Ovary (tissue), 9 donors: ENCODE data around the gene COMTD1. TPM values are rescaled to one million over a fixed set of nuclear protein-coding genes. Genes with fewer than 3 reads are reported as not detected.
A peak's percentile ranks its signal among the peaks of the same experiment; 100 is the strongest.
"Not testable (repeated sequence)": the region's sequence is repeated elsewhere in the genome, so short reads cannot be mapped to it uniquely, and the experiment has no call there.

Experiments used
- DNase-seq, 5 donors: peaks; one replicate each; pipeline ENCODE4 v3.0.0-alpha.2; 2019 to 2020
- H3K27ac ChIP-seq, 2 donors: fragments of 200-600 bp; one replicate each; pipeline versions ENCODE4 v1.5.1 to v1.8.0; 2019 to 2022
- H3K27me3 ChIP-seq: fragments of 200-600 bp; one replicate; pipeline ENCODE4 v1.8.0; 2022
- H3K36me3 ChIP-seq: fragments of 200-600 bp; sonication (generic); one replicate; pipeline ENCODE4 v1.5.1; 2019
- H3K4me1 ChIP-seq: one replicate; pipeline ENCODE4 v1.8.1; 2013; ENCODE audit warnings: mild to moderate bottlenecking, moderate library complexity; ENCODE audit not compliant: insufficient read depth
- H3K4me3 ChIP-seq: fragments of 200-600 bp; sonication (generic); one replicate; pipeline ENCODE4 v1.5.1; 2017
- H3K9me3 ChIP-seq, 2 donors: fragments of 200-600 bp in 1 of 2; sonication (generic) in 1 of 2; one replicate each; pipeline versions ENCODE4 v1.5.1 to v1.8.1; 2013 to 2019; ENCODE audit warnings: mild to moderate bottlenecking in 1 of 2, moderate library complexity in 1 of 2
- EP300 ChIP-seq: sonication (generic); formaldehyde crosslinking; IDR thresholded peaks from one replicate; pipeline ENCODE4 v1.6.1; 2017; ENCODE audit warnings: antibody characterized with exemption
- POLR2A ChIP-seq: fragments of 450-650 bp; IDR thresholded peaks from one replicate; pipeline ENCODE4 v1.6.1; 2017; ENCODE audit warnings: antibody characterized with exemption, mild to moderate bottlenecking, moderate library complexity
- whole genome bisulfite sequencing, 3 donors: extraction: QIAGEN DNeasy Blood & Tissue Kit in 1 of 3; methylation state at CpG; one replicate each; pipeline versions ENCODE4 v1.1.5 to v1.1.7; 2013 to 2017; 5-methylcytosine and 5-hydroxymethylcytosine counted together
- intact Hi-C, 4 donors: fragments of 100-400 bp; cut with DNase I; formaldehyde crosslinking; loops; one replicate each; pipeline versions ENCODE4 v1.11.0 to v1.15.1; 2022 to 2023
- polyA plus RNA-seq, 2 donors: library from polyadenylated mRNA; stranded (reverse); fragments of 200-250 nt in 1 of 2; fragments of 350-450 nt in 1 of 2; fragmentation: Illumina TruSeq in 1 of 2; extraction: RNeasy Lipid Tissue Mini Kit (QIAGEN cat#74804) in 1 of 2; gene quantifications; one replicate each; pipeline ENCODE4 v1.2.3, GENCODE V29; 2013 to 2014
- total RNA-seq, 7 donors: library from RNA; depleted of rRNA in 2 of 7; stranded (reverse); fragments of >200 nt in 2 of 7; fragmentation: NEBNext Ultra II Directional in 3 of 7; extraction: Animal tissue kit (Norgen Biotek cat#: 25700) in 3 of 7; gene quantifications; one replicate each; pipeline versions ENCODE4 v1.1.0 to v1.2.4, GENCODE V29; 2016 to 2023
- TF ChIP-seq, protein P1 (sequence below), 3 donors: fragments of 450-650 bp in 2 of 3; fragments of 200-600 bp in 1 of 3; IDR thresholded peaks; one replicate each; pipeline versions ENCODE4 v1.5.1 to v1.8.0; 2016 to 2022; ENCODE audit warnings: antibody characterized with exemption in 3 of 3, mild to moderate bottlenecking in 1 of 3
- donor health status: DM: no; HTN: no; CAD: no; lungs with moderate emphysema.
- donor health status: DM: no; HTN: no; CAD: no.
- donor health status: Bipolar disorder and iron deficiency.
- donor health status: DM: yes; HTN: yes; CAD: no.
- donor health status: DM: no; HTN: no; CAD: no.
- donor health status: DM: yes; HTN: yes; CAD: no.

COMTD1 gene
- total and polyA plus RNA-seq, 9 donors: 14.2 to 37.3 (median 18.2) TPM; not detected in 1

DNA sequence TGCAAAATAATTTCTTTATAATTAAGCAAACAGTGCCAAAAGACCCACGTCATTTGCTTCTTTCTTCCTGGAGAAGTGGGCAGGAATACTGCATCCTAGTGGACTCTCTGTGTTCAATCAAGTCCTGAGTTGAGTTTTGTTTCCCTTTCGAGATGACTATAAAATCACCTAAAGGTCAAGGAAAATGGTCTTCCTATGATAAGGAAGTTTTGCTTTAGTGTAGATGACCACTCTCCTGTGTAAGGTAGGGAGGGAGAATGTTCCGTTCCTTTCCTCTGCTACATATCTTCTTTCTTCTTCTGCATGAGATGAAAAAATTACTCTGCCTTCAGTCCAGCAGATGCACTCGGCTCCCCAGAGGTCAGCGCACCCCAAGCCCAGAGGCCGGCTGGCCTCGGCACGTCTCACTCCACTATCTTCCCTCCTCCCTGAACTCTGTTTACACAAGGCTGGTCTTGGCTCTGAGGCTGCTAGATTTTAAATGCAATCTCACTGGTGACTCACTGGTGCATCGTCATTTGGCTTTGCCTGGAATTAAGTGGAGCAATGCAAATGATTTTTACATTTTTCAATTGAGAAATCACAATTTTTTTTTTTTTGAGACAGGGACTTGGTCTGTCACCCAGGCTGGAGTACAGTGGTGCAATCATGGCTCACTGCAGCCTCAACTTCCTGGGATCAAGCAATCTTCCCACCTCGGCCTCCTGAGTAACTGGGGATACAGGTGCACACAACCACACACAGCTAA lies 43.8 kb downstream of the COMTD1 start:
- H3K9me3 ChIP-seq: no peaks in the 10 kb centered on the region
- DNase-seq: peak; percentile 57 to 76 (median 64)
- intact Hi-C loops: loop anchor here in 1 of 4 donors (10.0 kb wide), 1 partner anchor 87 kb away; a partner anchor contains a TSS
- H3K4me1 ChIP-seq: peaks cover 4% of the 10 kb centered on the region
- no peaks in the 10 kb centered on the region for H3K36me3 ChIP-seq
- TF ChIP-seq, protein P1, sequence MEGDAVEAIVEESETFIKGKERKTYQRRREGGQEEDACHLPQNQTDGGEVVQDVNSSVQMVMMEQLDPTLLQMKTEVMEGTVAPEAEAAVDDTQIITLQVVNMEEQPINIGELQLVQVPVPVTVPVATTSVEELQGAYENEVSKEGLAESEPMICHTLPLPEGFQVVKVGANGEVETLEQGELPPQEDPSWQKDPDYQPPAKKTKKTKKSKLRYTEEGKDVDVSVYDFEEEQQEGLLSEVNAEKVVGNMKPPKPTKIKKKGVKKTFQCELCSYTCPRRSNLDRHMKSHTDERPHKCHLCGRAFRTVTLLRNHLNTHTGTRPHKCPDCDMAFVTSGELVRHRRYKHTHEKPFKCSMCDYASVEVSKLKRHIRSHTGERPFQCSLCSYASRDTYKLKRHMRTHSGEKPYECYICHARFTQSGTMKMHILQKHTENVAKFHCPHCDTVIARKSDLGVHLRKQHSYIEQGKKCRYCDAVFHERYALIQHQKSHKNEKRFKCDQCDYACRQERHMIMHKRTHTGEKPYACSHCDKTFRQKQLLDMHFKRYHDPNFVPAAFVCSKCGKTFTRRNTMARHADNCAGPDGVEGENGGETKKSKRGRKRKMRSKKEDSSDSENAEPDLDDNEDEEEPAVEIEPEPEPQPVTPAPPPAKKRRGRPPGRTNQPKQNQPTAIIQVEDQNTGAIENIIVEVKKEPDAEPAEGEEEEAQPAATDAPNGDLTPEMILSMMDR (IDR thresholded peaks at IDR 0.05): peak in 1 of 3 donors; percentile 33
- TF ChIP-seq EP300: no peak
- WGBS, 3 donors: 17 to 24% (median 18%) methylated on average over 10 of the region's 10 CpGs
- peak overlapping the region in 1 of 2 donors; percentile 31 for H3K27ac ChIP-seq
- H3K27me3 ChIP-seq: no peaks in the 10 kb centered on the region
- H3K4me3 ChIP-seq: no peak overlapping the region

DNA sequence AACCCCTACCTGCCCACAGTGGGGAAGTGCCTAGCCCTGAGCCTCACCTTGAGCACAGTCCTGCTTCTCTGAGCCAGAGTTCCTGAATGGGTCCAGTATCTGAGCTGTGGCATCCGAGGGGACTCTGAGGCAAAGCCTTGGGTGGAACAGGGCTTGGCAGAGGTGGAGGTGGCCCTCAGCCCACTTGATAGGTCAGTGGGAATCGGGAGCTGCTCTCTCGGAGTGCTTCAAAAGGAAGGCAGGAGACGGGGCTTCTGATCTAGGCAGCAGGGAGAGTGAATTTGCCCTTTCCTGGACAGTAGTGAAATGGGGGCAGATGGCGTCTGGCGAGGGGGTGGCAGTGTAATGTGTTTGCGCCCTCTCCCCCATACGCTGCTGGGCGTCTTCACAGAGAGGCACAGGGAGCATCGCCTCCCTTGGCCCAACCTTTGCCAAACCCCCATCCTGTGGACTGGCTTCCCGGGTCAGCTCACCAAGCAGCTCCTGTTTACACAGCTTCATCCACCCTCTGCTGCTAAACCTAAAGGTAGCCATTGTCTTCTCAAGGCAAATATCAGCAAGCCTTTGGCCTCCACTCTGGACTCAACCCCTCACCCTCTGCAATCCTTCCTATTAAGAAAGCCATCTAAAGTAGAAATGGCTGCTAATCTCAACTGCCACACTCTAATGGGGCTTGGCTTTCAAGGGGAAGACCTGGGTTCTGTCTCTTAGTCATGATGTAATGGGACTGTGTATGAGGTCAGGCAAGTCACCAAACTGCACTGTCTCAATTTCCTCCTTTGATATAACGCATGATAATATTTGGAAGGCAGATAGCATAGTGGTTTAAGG lies 46.3 kb downstream of the COMTD1 start:
- DNase-seq: no peak
- TF ChIP-seq EP300: no peak
- TF ChIP-seq, protein P1 (IDR thresholded peaks at IDR 0.05): no peak
- no peak for TF ChIP-seq POLR2A
- intact Hi-C loops: loop anchor here in 2 of 4 donors (5.0 to 10.0 kb wide), 3 partner anchors 43 to 85 kb away; partner anchors contain the start of gene COMTD1 (in 1 of the 2)
- H3K27me3 ChIP-seq: no peaks in the 10 kb centered on the region
- H3K4me1 ChIP-seq: peaks cover 6% of the 10 kb centered on the region
- no peak overlapping the region for H3K4me3 ChIP-seq
- no peak overlapping the region for H3K27ac ChIP-seq
- H3K36me3 ChIP-seq: no peaks in the 10 kb centered on the region
- 94 to 95% (median 95%) methylated on average over 12 of the region's 12 CpGs for WGBS, 3 donors
- no peaks in the 10 kb centered on the region for H3K9me3 ChIP-seq

DNA sequence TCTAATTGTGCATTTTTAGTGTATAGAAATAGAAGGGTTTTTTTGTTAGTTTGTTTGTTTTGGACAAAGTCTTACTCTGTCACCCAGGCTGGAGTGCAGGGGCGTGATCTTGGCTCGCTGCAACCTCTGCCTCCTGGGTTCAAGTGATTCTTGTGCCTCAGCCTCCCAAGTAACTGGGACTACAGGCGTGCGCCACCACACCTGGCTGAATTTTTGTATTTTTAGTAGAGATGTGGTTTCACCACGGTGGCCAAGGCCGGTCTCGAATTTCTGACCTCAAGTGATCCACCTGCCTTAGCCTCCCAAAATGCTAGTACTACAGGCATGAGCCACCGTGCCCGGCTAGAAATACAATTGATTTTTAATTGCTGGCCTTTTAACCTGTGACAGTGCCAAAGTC lies 47.2 kb downstream of the COMTD1 start:
- H3K27me3 ChIP-seq, H3K36me3 ChIP-seq, H3K9me3 ChIP-seq, H3K4me3 ChIP-seq, DNase-seq, H3K27ac ChIP-seq, H3K4me1 ChIP-seq: not testable (repeated sequence)
- 94 to 95% (median 95%) methylated on average over 9 of the region's 9 CpGs for WGBS, 3 donors
- intact Hi-C loops: loop anchor here in 2 of 4 donors (5.0 to 10.0 kb wide), 2 partner anchors 44 to 46 kb away; partner anchors contain the start of gene COMTD1 (in 1 of the 2)

DNA sequence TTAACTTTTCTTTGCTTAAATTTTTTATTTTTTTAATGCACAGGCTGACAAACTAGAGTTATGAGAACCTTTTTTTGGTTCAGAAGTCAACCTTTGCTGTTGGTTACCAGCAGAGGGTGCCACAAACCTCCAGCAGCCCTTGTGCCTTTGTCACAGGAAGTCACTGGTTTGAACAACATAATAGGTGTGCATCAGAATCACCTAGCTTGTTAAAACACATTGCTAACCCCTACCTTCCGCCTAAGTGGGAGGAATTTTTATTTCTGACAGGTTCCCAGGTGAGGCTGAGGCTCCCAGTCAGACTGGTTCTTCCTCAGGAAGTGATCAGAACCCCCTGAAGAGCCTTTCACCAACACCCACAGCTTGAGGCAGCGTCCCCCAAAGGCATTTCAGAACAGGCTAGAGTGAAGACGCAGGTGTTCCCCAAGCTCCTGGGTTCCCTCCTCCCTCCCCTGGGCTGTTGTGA lies 47.8 kb downstream of the COMTD1 start:
- peak in 1 of 5 donors; percentile 46 for DNase-seq
- Histone ChIP-seq H3K4me1 (peaks cover 4% of the 10 kb centered on the region), H3K36me3 (no peaks in the 10 kb centered on the region), H3K27me3 (no peaks in the 10 kb centered on the region), H3K4me3 (no peak overlapping the region), H3K9me3 (no peaks in the 10 kb centered on the region), H3K27ac (no peak overlapping the region)
- 93 to 97% (median 94%) methylated on average over 3 of the region's 3 CpGs for WGBS, 3 donors
- intact Hi-C loops: loop anchor here in 2 of 4 donors (5.0 to 10.0 kb wide), 2 partner anchors 44 to 47 kb away; partner anchors contain the start of gene COMTD1 (in 1 of the 2)
- no peak for TF ChIP-seq EP300
- TF ChIP-seq, protein P1 (IDR thresholded peaks at IDR 0.05): peak; percentile 18 to 55 (median 40)
